Mucosa of descending colon (tissue), 3 donors: Measurements from ENCODE around the gene TBC1D20. TPM values are rescaled to one million over a fixed set of nuclear protein-coding genes. Genes with fewer than 3 reads are reported as not detected.
A peak's percentile ranks its signal among the peaks of the same experiment; 100 is the strongest.

ENCODE experiments used
- ATAC-seq: fragments of 200-7000 bp; cut with Tn5 transposase; one replicate; pipeline ENCODE4 v1.9.1; 2020; ENCODE audit warnings: mild to moderate bottlenecking, moderate library complexity
- DNase-seq, 3 donors: peaks; one replicate each; pipeline ENCODE4 v3.0.0-alpha.2; 2020
- H3K36me3 ChIP-seq: fragments of 200-600 bp; one replicate; pipeline ENCODE4 v1.8.0; 2021; ENCODE audit warnings: low read depth, mild to moderate bottlenecking
- H3K4me1 ChIP-seq: fragments of 200-600 bp; one replicate; pipeline ENCODE4 v1.8.0; 2021; ENCODE audit warnings: low read depth, mild to moderate bottlenecking
- H3K4me3 ChIP-seq: fragments of 200-600 bp; one replicate; pipeline ENCODE4 v1.8.0; 2021; ENCODE audit warnings: mild to moderate bottlenecking
- H3K9me3 ChIP-seq: fragments of 200-600 bp; one replicate; pipeline ENCODE4 v1.8.0; 2021; ENCODE audit warnings: mild to moderate bottlenecking
- intact Hi-C, 2 donors: fragments of 100-400 bp; cut with DNase I in 1 of 2; cut with micrococcal nuclease in 1 of 2; formaldehyde crosslinking; loops; one replicate each; pipeline versions ENCODE4 v1.11.0 to v1.11.1; 2022; cut with DNase I, micrococcal nuclease
- total RNA-seq, 3 donors: library from RNA; stranded (reverse); fragmentation: NEBNext Ultra II Directional in 2 of 3; extraction: Animal tissue kit (Norgen Biotek cat#: 25700) in 2 of 3; gene quantifications; one replicate each; pipeline versions ENCODE4 v1.2.1 to v1.2.4, GENCODE V29; 2021 to 2023
- TF ChIP-seq, protein P1 (sequence below): fragments of 200-600 bp; IDR thresholded peaks from one replicate; pipeline ENCODE4 v1.8.0; 2022; ENCODE audit warnings: antibody characterized with exemption, mild to moderate bottlenecking
- donor health status: DM: no; HTN: no; CAD: no; lungs with moderate emphysema.
- donor health status: DM: no; HTN: no; CAD: no.
- donor health status: DM: no; HTN: yes; CAD: no.

TBC1D20 gene
- total RNA-seq, 3 donors from 2014 or later = 30.4 to 49.6 (median 36.0) TPM

- no peaks in the 10 kb centered on the region for H3K36me3 ChIP-seq
- H3K9me3 ChIP-seq = no peaks in the 10 kb centered on the region
- ATAC-seq = no peak
- no peaks in the 10 kb centered on the region for H3K4me1 ChIP-seq
- intact Hi-C loops = no loop called here
- no peak overlapping the region for H3K4me3 ChIP-seq
- DNase-seq = peak in 1 of 3 donors; percentile 12
- TF ChIP-seq, protein P1, sequence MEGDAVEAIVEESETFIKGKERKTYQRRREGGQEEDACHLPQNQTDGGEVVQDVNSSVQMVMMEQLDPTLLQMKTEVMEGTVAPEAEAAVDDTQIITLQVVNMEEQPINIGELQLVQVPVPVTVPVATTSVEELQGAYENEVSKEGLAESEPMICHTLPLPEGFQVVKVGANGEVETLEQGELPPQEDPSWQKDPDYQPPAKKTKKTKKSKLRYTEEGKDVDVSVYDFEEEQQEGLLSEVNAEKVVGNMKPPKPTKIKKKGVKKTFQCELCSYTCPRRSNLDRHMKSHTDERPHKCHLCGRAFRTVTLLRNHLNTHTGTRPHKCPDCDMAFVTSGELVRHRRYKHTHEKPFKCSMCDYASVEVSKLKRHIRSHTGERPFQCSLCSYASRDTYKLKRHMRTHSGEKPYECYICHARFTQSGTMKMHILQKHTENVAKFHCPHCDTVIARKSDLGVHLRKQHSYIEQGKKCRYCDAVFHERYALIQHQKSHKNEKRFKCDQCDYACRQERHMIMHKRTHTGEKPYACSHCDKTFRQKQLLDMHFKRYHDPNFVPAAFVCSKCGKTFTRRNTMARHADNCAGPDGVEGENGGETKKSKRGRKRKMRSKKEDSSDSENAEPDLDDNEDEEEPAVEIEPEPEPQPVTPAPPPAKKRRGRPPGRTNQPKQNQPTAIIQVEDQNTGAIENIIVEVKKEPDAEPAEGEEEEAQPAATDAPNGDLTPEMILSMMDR = no peak
Measured at GRCh38 chr20:400454-401275, 61.7 kb downstream of the TBC1D20 start.

DNA sequence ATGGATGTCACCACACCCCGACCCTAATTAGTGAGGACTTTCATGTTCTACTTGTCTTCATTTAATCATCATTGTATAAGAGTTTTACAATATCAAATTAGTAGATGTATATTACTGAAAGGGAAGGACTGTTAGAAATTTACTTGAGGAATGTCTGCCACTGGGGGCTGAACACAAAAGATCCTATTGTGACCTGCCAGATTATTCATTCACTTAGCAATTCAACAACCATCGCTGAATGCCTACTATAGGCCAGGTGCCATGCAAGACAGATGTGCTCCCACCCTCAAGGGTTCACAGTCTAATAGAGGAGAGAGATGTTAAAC, 62.2 kb downstream of the TBC1D20 start:
- ATAC-seq = no peak
- intact Hi-C loops = no loop called here
- no peak for DNase-seq
- Histone ChIP-seq H3K9me3 (no peaks in the 10 kb centered on the region), H3K36me3 (no peaks in the 10 kb centered on the region), H3K4me3 (no peak overlapping the region), H3K4me1 (no peaks in the 10 kb centered on the region)
- TF ChIP-seq, protein P1 = no peak

- intact Hi-C loops = no loop called here
- no peak overlapping the region for H3K4me3 ChIP-seq
- H3K36me3 ChIP-seq = no peaks in the 10 kb centered on the region
- TF ChIP-seq, protein P1 = no peak
- H3K9me3 ChIP-seq = no peaks in the 10 kb centered on the region
- DNase-seq (peak in 1 of 3 donors; percentile 10), ATAC-seq (no peak)
- no peaks in the 10 kb centered on the region for H3K4me1 ChIP-seq
Measured at GRCh38 chr20:399182-399707, 63.1 kb downstream of the TBC1D20 start.

GRCh38 chr20:397432-398237, 64.7 kb downstream of the TBC1D20 start:
- intact Hi-C loops = no loop called here
- ATAC-seq = no peak
- Histone ChIP-seq H3K9me3 (no peaks in the 10 kb centered on the region), H3K4me3 (no peak overlapping the region), H3K4me1 (no peaks in the 10 kb centered on the region), H3K36me3 (no peaks in the 10 kb centered on the region)
- peak in 1 of 3 donors; percentile 4 for DNase-seq
- TF ChIP-seq, protein P1 = no peak

DNA sequence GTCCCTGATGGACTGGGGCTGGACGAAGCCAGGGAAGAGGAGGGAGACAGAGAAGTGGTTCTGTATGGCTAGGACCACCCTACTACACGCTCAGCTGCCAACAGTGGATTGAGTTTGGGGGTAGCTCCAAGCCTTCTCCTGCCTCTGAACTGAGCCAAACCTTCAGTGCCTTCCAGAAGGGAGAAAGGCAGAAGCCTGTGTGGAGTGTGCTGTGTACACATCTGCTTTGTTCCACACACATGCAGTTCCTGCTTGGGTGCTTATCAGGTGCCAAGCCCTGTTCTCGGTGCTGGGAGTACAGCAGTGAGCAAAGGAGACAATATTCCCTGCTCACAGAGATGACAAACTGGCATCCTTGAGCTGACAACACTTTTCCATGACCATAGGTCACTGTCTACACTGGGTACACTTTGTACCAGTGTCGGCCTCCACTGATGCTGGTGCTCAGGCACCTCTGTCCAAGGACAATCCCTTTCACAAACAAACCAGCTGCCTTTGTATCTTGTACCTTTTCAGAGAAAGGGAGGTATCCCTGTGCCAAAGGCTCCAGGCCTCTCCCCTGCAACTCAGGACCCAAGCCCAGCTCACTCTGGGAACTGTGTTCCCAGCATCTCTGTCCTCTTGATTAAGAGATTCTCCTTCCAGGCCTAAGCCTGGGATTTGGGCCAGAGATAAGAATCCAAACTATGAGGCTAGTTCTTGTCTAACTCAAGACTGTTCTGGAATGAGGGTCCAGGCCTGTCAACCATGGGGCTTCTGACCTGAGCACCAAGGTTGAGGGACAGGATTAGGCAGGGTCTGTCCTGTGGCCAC, 65.5 kb downstream of the TBC1D20 start:
- H3K4me3 ChIP-seq = no peak overlapping the region
- ATAC-seq = peak; percentile 58
- no peaks in the 10 kb centered on the region for H3K36me3 ChIP-seq
- TF ChIP-seq, protein P1 = no peak
- intact Hi-C loops = no loop called here
- peak in 1 of 3 donors; percentile 13 for DNase-seq
- no peaks in the 10 kb centered on the region for H3K4me1 ChIP-seq
- no peaks in the 10 kb centered on the region for H3K9me3 ChIP-seq
